H1 (cell line): ENCODE data around the gene ZBTB20. TPM values are rescaled to one million over a fixed set of nuclear protein-coding genes. Genes with fewer than 3 reads are reported as not detected.

Experiments
- CTCF ChIA-PET: fragments of 300-600 bp; sonication (Branson Sonifier 250); formaldehyde crosslinking; loops from one replicate; lab custom pipeline; 2021; ENCODE audit not compliant: partially characterized antibody; lab: Charles Lee
- POLR2A ChIA-PET: fragments of 300-600 bp; sonication (Branson Sonifier 250); formaldehyde crosslinking; loops from one replicate; lab custom pipeline; 2021; ENCODE audit warnings: inconsistent platforms; ENCODE audit not compliant: partially characterized antibody; lab: Charles Lee
- DNase-seq, 2 experiments: peaks; one replicate each; pipeline versions ENCODE4 v3.0.0 to v3.0.0-alpha.2; 2010 to 2022; ENCODE audit warnings: low spot score in 2 of 2, low read depth in 1 of 2, mixed read lengths in 1 of 2
- FAIRE-seq: peaks from 2 replicates; lab custom pipeline; 2011; peaks lifted over from hg19 to GRCh38; lab: Jason Lieb, UNC
- H2AFZ ChIP-seq: 2 replicates; pipeline ENCODE4 v1.8.1; 2012; ENCODE audit warnings: low read length, inconsistent platforms
- H2AK5ac ChIP-seq: 2 replicates; pipeline ENCODE4 v1.6.1; 2013; ENCODE audit warnings: low read depth, low read length
- H2BK120ac ChIP-seq: replicated peaks from 2 replicates; pipeline ENCODE3; 2013; ENCODE audit warnings: low read depth, low read length, inconsistent platforms
- H2BK12ac ChIP-seq: 2 replicates; pipeline ENCODE4 v1.6.1; 2013; ENCODE audit warnings: low read depth, low read length
- H2BK15ac ChIP-seq: 2 replicates; pipeline ENCODE4 v1.6.1; 2013; ENCODE audit warnings: low read length
- H2BK20ac ChIP-seq: 2 replicates; pipeline ENCODE4 v1.6.1; 2013; ENCODE audit warnings: low read length
- H2BK5ac ChIP-seq: 2 replicates; pipeline ENCODE4 v1.6.1; 2013; ENCODE audit warnings: low read depth, low read length
- H3K14ac ChIP-seq: 2 replicates; pipeline ENCODE4 v1.6.1; 2013; ENCODE audit warnings: inconsistent platforms; ENCODE audit not compliant: insufficient read length
- H3K18ac ChIP-seq: 2 replicates; pipeline ENCODE4 v1.6.1; 2013; ENCODE audit warnings: low read length; ENCODE audit errors: extremely low read depth
- H3K23ac ChIP-seq: 2 replicates; pipeline ENCODE4 v1.6.1; 2013; ENCODE audit warnings: inconsistent platforms; ENCODE audit not compliant: insufficient read length
- H3K23me2 ChIP-seq: 2 replicates; pipeline ENCODE4 v1.6.1; 2013; ENCODE audit warnings: low read depth, low read length
- H3K27ac ChIP-seq: 2 replicates; pipeline ENCODE4 v1.6.1; 2011; ENCODE audit warnings: low read depth, low read length, inconsistent platforms
- H3K27me3 ChIP-seq, 4 experiments: replicated peaks in 1 of 4; 1 replicate in 1 of 4; 2 replicates in 3 of 4; pipeline versions ENCODE4 v1.6.1 to v1.8.1; 2011 to 2013; ENCODE audit warnings: low read length in 3 of 4, mild to moderate bottlenecking in 3 of 4, inconsistent platforms in 2 of 4, mixed read lengths in 2 of 4, moderate library complexity in 1 of 4; ENCODE audit not compliant: control insufficient read depth in 3 of 4, insufficient read depth in 3 of 4; ENCODE audit errors: extremely low read depth in 1 of 4
- H3K36me3 ChIP-seq, 4 experiments: 2 replicates each; pipeline versions ENCODE4 v1.6.1 to v1.8.1; 2011 to 2013; ENCODE audit warnings: mild to moderate bottlenecking in 4 of 4, low read length in 3 of 4, moderate library complexity in 2 of 4, control low read depth in 1 of 4, inconsistent platforms in 1 of 4; ENCODE audit not compliant: insufficient read depth in 4 of 4, control insufficient read depth in 2 of 4
- H3K4ac ChIP-seq: replicated peaks from 2 replicates; pipeline ENCODE3; 2013; ENCODE audit warnings: low read length, low read depth, mixed read lengths, inconsistent platforms; ENCODE audit not compliant: insufficient read length
- H3K4me1 ChIP-seq, 4 experiments: replicated peaks in 1 of 4; 1 replicate in 1 of 4; 2 replicates in 3 of 4; pipeline versions ENCODE4 v1.6.1 to v1.8.1; 2011 to 2013; ENCODE audit warnings: low read length in 3 of 4, inconsistent platforms in 2 of 4, mixed read lengths in 1 of 4; ENCODE audit not compliant: insufficient read depth in 4 of 4, control insufficient read depth in 3 of 4
- H3K4me2 ChIP-seq, 2 experiments: 2 replicates each; pipeline versions ENCODE4 v1.6.1 to v1.8.1; 2011 to 2013; ENCODE audit warnings: low read depth in 2 of 2, low read length in 2 of 2, control low read depth in 1 of 2, inconsistent platforms in 1 of 2, mild to moderate bottlenecking in 1 of 2; ENCODE audit not compliant: insufficient read depth in 1 of 2
- H3K4me3 ChIP-seq, 4 experiments: fragments of 200-600, 300-600 bp in 1 of 4; sonication (generic), shearing (Covaris generic), sonication (Bioruptor Twin) in 1 of 4; 2 replicates each; pipeline versions ENCODE4 v1.5.1 to v1.8.1; 2011 to 2016; ENCODE audit warnings: low read length in 4 of 4, low read depth in 3 of 4, control low read depth in 2 of 4, inconsistent platforms in 2 of 4, mild to moderate bottlenecking in 2 of 4, mixed read lengths in 1 of 4, moderate library complexity in 1 of 4; ENCODE audit not compliant: insufficient read depth in 2 of 4; ENCODE audit errors: extremely low read depth in 1 of 4
- H3K56ac ChIP-seq: replicated peaks from 2 replicates; pipeline ENCODE3; 2013; ENCODE audit warnings: low read depth, mild to moderate bottlenecking, mixed read lengths, low read length, inconsistent platforms; ENCODE audit not compliant: insufficient read length
- H3K79me1 ChIP-seq: 2 replicates; pipeline ENCODE4 v1.6.1; 2013; ENCODE audit warnings: low read depth, low read length, control low read depth
- H3K79me2 ChIP-seq, 2 experiments: 2 replicates each; pipeline versions ENCODE4 v1.6.1 to v1.8.1; 2012 to 2013; ENCODE audit warnings: low read length in 2 of 2, mild to moderate bottlenecking in 2 of 2, inconsistent platforms in 1 of 2; ENCODE audit not compliant: insufficient read depth in 2 of 2, control insufficient read depth in 1 of 2
- H3K9ac ChIP-seq, 4 experiments: replicated peaks in 1 of 4; 1 replicate in 1 of 4; 2 replicates in 3 of 4; pipeline versions ENCODE4 v1.6.1 to v1.8.1; 2011 to 2013; ENCODE audit warnings: low read depth in 3 of 4, low read length in 3 of 4, control low read depth in 2 of 4, mild to moderate bottlenecking in 2 of 4, moderate library complexity in 2 of 4, inconsistent platforms in 1 of 4; ENCODE audit errors: extremely low read depth in 1 of 4
- H3K9me3 ChIP-seq, 2 experiments: 2 replicates each; pipeline versions ENCODE4 v1.6.1 to v1.8.1; 2012 to 2013; ENCODE audit warnings: mild to moderate bottlenecking in 2 of 2, moderate library complexity in 2 of 2, control low read depth in 1 of 2, inconsistent platforms in 1 of 2, low read depth in 1 of 2, low read length in 1 of 2, mixed read lengths in 1 of 2; ENCODE audit not compliant: insufficient read depth in 2 of 2
- H4K20me1 ChIP-seq, 2 experiments: replicated peaks in 1 of 2; 2 replicates each; pipeline versions ENCODE3 to v1.8.1; 2011 to 2013; ENCODE audit warnings: inconsistent platforms in 2 of 2, low read length in 2 of 2, mild to moderate bottlenecking in 1 of 2; ENCODE audit not compliant: insufficient read depth in 2 of 2, control insufficient read depth in 1 of 2
- H4K5ac ChIP-seq: 2 replicates; pipeline ENCODE4 v1.6.1; 2013; ENCODE audit warnings: low read length, low read depth, mixed read lengths, inconsistent platforms; ENCODE audit not compliant: insufficient read length
- H4K8ac ChIP-seq: 2 replicates; pipeline ENCODE4 v1.8.0; 2013; ENCODE audit warnings: mild to moderate bottlenecking, moderate library complexity, low read length, inconsistent platforms; ENCODE audit not compliant: insufficient read depth; ENCODE audit errors: extremely low read depth
- H4K91ac ChIP-seq: replicated peaks from 2 replicates; pipeline ENCODE3; 2013; ENCODE audit warnings: low read length, mixed read lengths, inconsistent platforms; ENCODE audit not compliant: insufficient read length
- GABPA ChIP-seq: IDR thresholded peaks from 2 replicates; pipeline ENCODE4 v1.6.1; 2011; ENCODE audit warnings: mild to moderate bottlenecking, low read length, moderate library complexity, borderline replicate concordance; ENCODE audit not compliant: insufficient read depth
- HDAC6 ChIP-seq: IDR thresholded peaks from one replicate; pipeline ENCODE4 v1.7.1; 2012; ENCODE audit warnings: low read depth, mild to moderate bottlenecking, inconsistent platforms, low read length, moderate library complexity
- KDM1A ChIP-seq: fragments of 200-600, 300-600 bp; sonication (generic); IDR thresholded peaks from 2 replicates; pipeline ENCODE4 v1.7.1; 2016; ENCODE audit warnings: mild to moderate bottlenecking, low read length, borderline replicate concordance
- RFX5 ChIP-seq: IDR thresholded peaks from 2 replicates; pipeline ENCODE4 v1.6.1; 2011; ENCODE audit warnings: low read depth, low read length, improper control_type of control experiment, borderline replicate concordance
- WGBS, 2 experiments: shearing (Covaris generic) in 1 of 2; methylation state at CpG; one replicate each; pipeline versions ENCODE4 v1.1.6 to v1.1.7; 2013 to 2015; ENCODE audit warnings: low lambda C conversion rate in 2 of 2, mixed read lengths in 2 of 2, inconsistent platforms in 1 of 2, low coverage in 1 of 2, missing lambda C conversion rate in 1 of 2; ENCODE audit not compliant: insufficient replicate concordance in 2 of 2, insufficient coverage in 1 of 2, insufficient read length in 1 of 2; ENCODE audit errors: extremely low coverage in 1 of 2, missing lambda C conversion rate in 1 of 2; 5-methylcytosine and 5-hydroxymethylcytosine counted together
- polyA plus RNA-seq, 7 experiments: library from polyadenylated mRNA; depleted of rRNA in 3 of 7; stranded (reverse) in 5 of 7; unstranded in 2 of 7; fragments of >200 nt in 5 of 7; fragments of 200-250 nt in 2 of 7; gene quantifications; 1 replicate in 5 of 7; 2 replicates in 1 of 7; 4 replicates in 1 of 7; pipeline versions ENCODE4 v1.2.1 to v1.2.3, GENCODE V29; 2011 to 2013; ENCODE audit warnings: missing spikeins in 2 of 7, mixed read lengths in 2 of 7
- total RNA-seq: library from RNA; stranded (reverse); fragmentation: NEBNext Ultra II Directional; extraction: Animal tissue kit (Norgen Biotek cat#: 25700); gene quantifications from 2 replicates; pipeline ENCODE4 v1.2.1, GENCODE V29; 2021
- TF ChIP-seq, protein P1 (sequence below): IDR thresholded peaks from 2 replicates; pipeline ENCODE4 v1.6.1; 2011; ENCODE audit warnings: low read depth, mild to moderate bottlenecking, low read length; ENCODE audit not compliant: insufficient read depth

ZBTB20 gene
- total and polyA plus RNA-seq, 2 of the 8 experiments (the other 6 are each of a cell fraction or from before 2014, with no cell fraction given) = 0.35 to 1.3 TPM

- Histone ChIP-seq H3K18ac (no peak overlapping the region), H2BK120ac (no peak overlapping the region), H2BK20ac (no peak overlapping the region), H4K5ac (no peak overlapping the region), H4K91ac (no peak overlapping the region), H3K9me3 (no peaks in the 10 kb centered on the region), H3K56ac (no peak overlapping the region), H2BK15ac (no peak overlapping the region), H3K36me3 (no peaks in the 10 kb centered on the region), H3K4me3 (no peak overlapping the region), H2BK5ac (no peak overlapping the region), H3K14ac (no peak overlapping the region), H4K20me1 (no peaks in the 10 kb centered on the region), H3K4ac (no peak overlapping the region), H3K4me1 (no peaks in the 10 kb centered on the region), H2AFZ (no peak overlapping the region), H4K8ac (no peak overlapping the region), H3K4me2 (no peak overlapping the region), H3K27me3 (no peaks in the 10 kb centered on the region), H2BK12ac (no peak overlapping the region), H3K9ac (no peak overlapping the region), H3K23me2 (no peaks in the 10 kb centered on the region), H3K79me1 (no peaks in the 10 kb centered on the region), H3K23ac (no peak overlapping the region), H2AK5ac (no peak overlapping the region), H3K27ac (no peak overlapping the region), H3K79me2 (no peaks in the 10 kb centered on the region)
- ChIA-PET POLR2A (no interaction called here), CTCF (interaction anchor here (1.7 kb wide), 1 partner anchor 19 kb away, joined by 4 read pairs; no protein-coding TSS in a partner anchor)
- FAIRE-seq (no peak), DNase-seq (no peak)
- TF ChIP-seq RFX5 (no peak), KDM1A (no peak), GABPA (no peak), HDAC6 (no peak)
- TF ChIP-seq, protein P1, sequence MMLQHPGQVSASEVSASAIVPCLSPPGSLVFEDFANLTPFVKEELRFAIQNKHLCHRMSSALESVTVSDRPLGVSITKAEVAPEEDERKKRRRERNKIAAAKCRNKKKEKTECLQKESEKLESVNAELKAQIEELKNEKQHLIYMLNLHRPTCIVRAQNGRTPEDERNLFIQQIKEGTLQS = no peak
- WGBS, 2 experiments = 93% methylated on average over 1 of the region's 1 CpG; no CpG with 5 or more reads in 1 of the 2 experiments
Observed at GRCh38 chr3:115111632-115112031, 35.5 kb downstream of the ZBTB20 start.
